GM12872 (cell line): ENCODE data around the gene WDR64.

ENCODE experiments used
- CTCF ChIP-seq: IDR thresholded peaks from 3 replicates; pipeline ENCODE4 v1.5.1; 2011; ENCODE audit warnings: low read depth, mild to moderate bottlenecking, low read length, moderate library complexity; ENCODE audit not compliant: insufficient read depth

The WDR64 gene

GRCh38 chr1:241698177-241698576 is 46.1 kb downstream of the WDR64 start:
- no peak for TF ChIP-seq CTCF

- TF ChIP-seq CTCF = no peak
Observed at GRCh38 chr1:241701483-241702295, 49.6 kb downstream of the WDR64 start.

GRCh38 chr1:241702442-241703373 is 50.6 kb downstream of the WDR64 start:
- TF ChIP-seq CTCF = no peak

GRCh38 chr1:241706257-241706656 is 54.2 kb downstream of the WDR64 start:
- no peak for TF ChIP-seq CTCF

GRCh38 chr1:241706967-241707366 is 54.9 kb downstream of the WDR64 start:
- TF ChIP-seq CTCF = no peak

GRCh38 chr1:241707442-241707841 is 55.4 kb downstream of the WDR64 start:
- no peak for TF ChIP-seq CTCF

- no peak for TF ChIP-seq CTCF
Observed at GRCh38 chr1:241711326-241711725, 59.2 kb downstream of the WDR64 start.
